Lower lobe of right lung (tissue), 2 donors: ENCODE results near the gene CDC20. TPM values are rescaled to one million over a fixed set of nuclear protein-coding genes. Genes with fewer than 3 reads are reported as not detected.

Experiments used
- ATAC-seq, 2 donors: fragments of 200-7000 bp; cut with Tn5 transposase; one replicate each; pipeline ENCODE4 v1.9.1; 2020 to 2022; ENCODE audit warnings: mild to moderate bottlenecking in 2 of 2, moderate library complexity in 2 of 2
- DNase-seq: peaks from one replicate; pipeline ENCODE4 v3.0.0-alpha.2; 2020
- H3K27ac ChIP-seq: fragments of 200-600 bp; one replicate; pipeline ENCODE4 v1.8.0; 2022
- H3K27me3 ChIP-seq: fragments of 200-600 bp; one replicate; pipeline ENCODE4 v1.8.0; 2022; ENCODE audit warnings: low read depth
- H3K36me3 ChIP-seq: fragments of 200-600 bp; one replicate; pipeline ENCODE4 v1.8.0; 2022; ENCODE audit warnings: mild to moderate bottlenecking
- H3K4me1 ChIP-seq: fragments of 200-600 bp; one replicate; pipeline ENCODE4 v1.8.0; 2022
- H3K4me3 ChIP-seq: fragments of 200-600 bp; one replicate; pipeline ENCODE4 v1.8.0; 2022; ENCODE audit warnings: mild to moderate bottlenecking
- H3K9me3 ChIP-seq: fragments of 200-600 bp; one replicate; pipeline ENCODE4 v1.8.0; 2022
- CTCF ChIP-seq: fragments of 200-600 bp; IDR thresholded peaks from one replicate; pipeline ENCODE4 v1.8.0; 2022; ENCODE audit warnings: antibody characterized with exemption, mild to moderate bottlenecking
- intact Hi-C: fragments of 100-400 bp; cut with DNase I; formaldehyde crosslinking; loops from one replicate; pipeline ENCODE4 v1.11.0; 2022
- total RNA-seq: library from RNA; stranded (reverse); fragmentation: NEBNext Ultra II Directional; extraction: Animal tissue kit (Norgen Biotek cat#: 25700); gene quantifications from one replicate; pipeline ENCODE4 v1.2.1, GENCODE V29; 2021
- donor health status: DM: no; HTN: yes; CAD: no; lungs with severe emphysema.

CDC20 gene
- total RNA-seq, 1 donor from 2014 or later: 2.4 TPM

GRCh38 chr1:43370564-43370963 lies 11.8 kb downstream of the CDC20 start:
- peaks cover under 1% of the 10 kb centered on the region for H3K36me3 ChIP-seq
- H3K4me3 ChIP-seq: no peak overlapping the region
- no peaks in the 10 kb centered on the region for H3K27me3 ChIP-seq
- no peaks in the 10 kb centered on the region for H3K9me3 ChIP-seq
- ATAC-seq (no peak), DNase-seq (no peak)
- intact Hi-C loops: no loop called here
- no peak for TF ChIP-seq CTCF
- H3K27ac ChIP-seq: no peak overlapping the region
- H3K4me1 ChIP-seq: peaks cover 34% of the 10 kb centered on the region

GRCh38 chr1:43372172-43372571 lies 13.4 kb downstream of the CDC20 start:
- H3K4me3 ChIP-seq: no peak overlapping the region
- H3K4me1 ChIP-seq: peaks cover 20% of the 10 kb centered on the region
- H3K27ac ChIP-seq: no peak overlapping the region
- intact Hi-C loops: no loop called here
- ATAC-seq (no peak), DNase-seq (no peak)
- no peaks in the 10 kb centered on the region for H3K36me3 ChIP-seq
- H3K27me3 ChIP-seq: no peaks in the 10 kb centered on the region
- H3K9me3 ChIP-seq: no peaks in the 10 kb centered on the region
- TF ChIP-seq CTCF: no peak

GRCh38 chr1:43373066-43373940 lies 14.5 kb downstream of the CDC20 start:
- ATAC-seq (no peak), DNase-seq (no peak)
- H3K9me3 ChIP-seq: no peaks in the 10 kb centered on the region
- intact Hi-C loops: no loop called here
- H3K27ac ChIP-seq: peak overlapping the region; percentile 21
- no peak overlapping the region for H3K4me3 ChIP-seq
- H3K36me3 ChIP-seq: peaks cover 5% of the 10 kb centered on the region
- H3K27me3 ChIP-seq: no peaks in the 10 kb centered on the region
- no peak for TF ChIP-seq CTCF
- peaks cover 23% of the 10 kb centered on the region for H3K4me1 ChIP-seq

- intact Hi-C loops: no loop called here
- H3K27ac ChIP-seq: peak overlapping the region; percentile 5
- DNase-seq (no peak), ATAC-seq (peak; percentile 81 to 82)
- no peaks in the 10 kb centered on the region for H3K9me3 ChIP-seq
- no peaks in the 10 kb centered on the region for H3K27me3 ChIP-seq
- peaks cover 8% of the 10 kb centered on the region for H3K4me1 ChIP-seq
- H3K4me3 ChIP-seq: no peak overlapping the region
- TF ChIP-seq CTCF: no peak
- peaks cover 22% of the 10 kb centered on the region for H3K36me3 ChIP-seq
These were observed 18.0 kb downstream of the CDC20 start for GRCh38 chr1:43376723-43377235.

GRCh38 chr1:43377831-43378230 lies 19.1 kb downstream of the CDC20 start:
- Histone ChIP-seq H3K9me3 (no peaks in the 10 kb centered on the region), H3K27me3 (no peaks in the 10 kb centered on the region), H3K27ac (no peak overlapping the region), H3K4me1 (peaks cover 18% of the 10 kb centered on the region), H3K36me3 (peaks cover 32% of the 10 kb centered on the region), H3K4me3 (no peak overlapping the region)
- DNase-seq (no peak), ATAC-seq (no peak)
- no peak for TF ChIP-seq CTCF
- intact Hi-C loops: no loop called here
